ENCODE measurements around the gene RELA.
"Not testable (repeated sequence)": the region's sequence is repeated elsewhere in the genome, so short reads cannot be mapped to it uniquely, and the experiment has no call there.

The RELA gene

DNA sequence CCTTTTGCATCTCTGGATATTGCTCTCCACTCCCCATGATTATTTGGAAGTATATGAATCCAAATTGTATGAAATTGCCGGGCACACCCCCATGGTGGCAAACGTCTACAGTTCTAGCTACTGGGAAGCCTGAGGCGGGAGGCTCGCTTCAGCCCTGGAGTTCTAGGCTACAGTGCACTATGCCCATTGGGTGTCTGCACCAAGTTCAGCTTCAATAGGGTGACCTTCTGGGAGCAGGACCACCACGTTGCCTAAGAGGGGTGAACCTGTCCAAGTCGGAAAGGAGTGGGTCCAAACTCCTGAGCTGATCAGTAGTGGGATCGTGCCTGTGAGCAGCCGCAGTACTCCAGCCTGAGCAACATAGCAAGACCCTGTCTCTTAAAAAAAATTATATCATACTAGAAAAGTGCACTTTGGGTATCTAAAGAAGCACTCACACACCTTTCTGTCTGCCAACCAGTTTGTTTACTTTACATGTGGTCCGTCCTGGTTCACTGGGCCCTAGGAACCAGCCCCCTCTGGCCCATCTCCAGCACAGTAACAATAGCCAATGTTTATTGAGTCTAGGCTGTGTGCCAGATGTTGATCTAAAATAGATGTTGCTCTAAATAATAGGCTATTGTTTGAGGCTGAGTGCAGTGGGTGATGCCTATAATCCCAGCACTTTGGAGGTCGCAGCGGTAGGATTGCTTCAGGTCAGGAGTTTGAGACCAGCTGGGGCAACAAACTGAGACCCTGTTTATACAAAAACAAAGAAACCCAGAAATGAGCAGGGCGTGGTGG, 32.9 kb upstream of the RELA start:
- H3K4me3 ChIP-seq (replicated peaks; ENCODE audit: low read depth, low read length), result no peak overlapping the region
- TF ChIP-seq, protein P1, sequence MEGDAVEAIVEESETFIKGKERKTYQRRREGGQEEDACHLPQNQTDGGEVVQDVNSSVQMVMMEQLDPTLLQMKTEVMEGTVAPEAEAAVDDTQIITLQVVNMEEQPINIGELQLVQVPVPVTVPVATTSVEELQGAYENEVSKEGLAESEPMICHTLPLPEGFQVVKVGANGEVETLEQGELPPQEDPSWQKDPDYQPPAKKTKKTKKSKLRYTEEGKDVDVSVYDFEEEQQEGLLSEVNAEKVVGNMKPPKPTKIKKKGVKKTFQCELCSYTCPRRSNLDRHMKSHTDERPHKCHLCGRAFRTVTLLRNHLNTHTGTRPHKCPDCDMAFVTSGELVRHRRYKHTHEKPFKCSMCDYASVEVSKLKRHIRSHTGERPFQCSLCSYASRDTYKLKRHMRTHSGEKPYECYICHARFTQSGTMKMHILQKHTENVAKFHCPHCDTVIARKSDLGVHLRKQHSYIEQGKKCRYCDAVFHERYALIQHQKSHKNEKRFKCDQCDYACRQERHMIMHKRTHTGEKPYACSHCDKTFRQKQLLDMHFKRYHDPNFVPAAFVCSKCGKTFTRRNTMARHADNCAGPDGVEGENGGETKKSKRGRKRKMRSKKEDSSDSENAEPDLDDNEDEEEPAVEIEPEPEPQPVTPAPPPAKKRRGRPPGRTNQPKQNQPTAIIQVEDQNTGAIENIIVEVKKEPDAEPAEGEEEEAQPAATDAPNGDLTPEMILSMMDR (IDR thresholded peaks at IDR 0.05; ENCODE audit: low read length, missing control alignments), result no peak
- peak; percentile 80 for DNase-seq (ENCODE audit: low read depth)

DNA sequence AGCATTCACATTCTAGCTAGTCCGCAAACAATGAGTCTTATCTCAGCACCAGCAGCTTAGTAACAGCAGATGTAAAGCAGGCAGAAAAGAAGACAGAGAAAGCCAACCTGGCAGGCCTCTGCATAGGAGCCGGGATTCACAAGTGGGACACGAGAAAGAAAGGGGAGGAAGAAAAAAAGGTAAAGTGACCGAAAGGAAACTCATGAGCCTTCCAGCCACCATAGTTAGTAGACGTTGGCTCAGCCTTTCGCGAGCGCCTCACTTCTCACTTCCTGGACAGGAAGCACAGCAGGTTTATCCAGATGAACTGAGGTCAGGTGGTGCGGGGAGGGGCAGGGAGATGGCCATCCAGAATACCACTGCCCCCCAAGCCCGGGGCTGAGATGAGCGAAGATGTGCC, 29.7 kb upstream of the RELA start:
- TF ChIP-seq, protein P1 (IDR thresholded peaks at IDR 0.05; ENCODE audit: low read length, missing control alignments), result no peak
- DNase-seq (ENCODE audit: low read depth), result no peak
- no peak overlapping the region for H3K4me3 ChIP-seq (replicated peaks; ENCODE audit: low read depth, low read length)

DNA sequence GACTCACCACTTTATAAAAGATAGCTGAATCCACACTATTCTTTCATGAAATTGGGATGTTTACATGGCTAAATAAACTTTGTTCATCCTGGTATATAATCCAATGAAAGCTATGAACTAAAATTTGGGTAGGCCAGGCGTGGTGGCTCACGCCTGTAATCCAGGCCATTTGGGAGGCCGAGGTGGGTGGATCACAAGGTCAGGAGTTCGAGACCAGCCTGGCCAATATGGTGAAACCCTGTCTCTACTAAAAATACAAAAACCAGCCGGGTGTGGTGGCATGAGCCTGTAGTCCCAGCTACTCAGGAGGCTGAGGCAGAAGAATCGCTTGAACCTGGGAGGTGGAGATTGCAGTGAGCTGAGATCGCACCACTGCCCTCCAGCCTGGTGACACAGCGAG, 29.1 kb upstream of the RELA start:
- H3K4me3 ChIP-seq (replicated peaks; ENCODE audit: low read depth, low read length), result not testable (repeated sequence)

DNA sequence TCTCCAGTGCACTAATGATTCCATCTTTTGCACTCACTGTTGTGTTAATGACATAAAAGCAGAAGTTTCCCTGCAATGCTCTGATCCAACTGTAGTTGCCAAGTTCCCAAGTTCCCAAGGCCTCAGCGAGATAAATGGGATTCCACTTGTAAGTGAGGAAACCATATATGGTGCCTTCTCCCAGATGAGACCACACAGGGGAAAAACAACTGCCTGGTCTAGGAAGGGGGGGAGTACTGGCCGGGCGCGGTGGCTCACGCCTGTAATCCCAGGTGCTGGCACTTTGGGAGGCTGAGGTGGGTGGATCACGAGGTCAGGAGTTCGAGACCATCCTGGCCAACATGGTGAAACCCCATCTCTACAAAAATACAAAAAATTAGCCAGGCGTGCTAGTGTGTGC, 23.3 kb upstream of the RELA start:
- no peak for DNase-seq (ENCODE audit: low read depth)
- no peak overlapping the region for H3K4me3 ChIP-seq (replicated peaks; ENCODE audit: low read depth, low read length)
- TF ChIP-seq, protein P1 (IDR thresholded peaks at IDR 0.05; ENCODE audit: low read length, missing control alignments), result no peak

More for the DNA sequence above, 29.1 kb upstream of the RELA start:
- not testable (repeated sequence) for DNase-seq (ENCODE audit: low read depth)

DNA sequence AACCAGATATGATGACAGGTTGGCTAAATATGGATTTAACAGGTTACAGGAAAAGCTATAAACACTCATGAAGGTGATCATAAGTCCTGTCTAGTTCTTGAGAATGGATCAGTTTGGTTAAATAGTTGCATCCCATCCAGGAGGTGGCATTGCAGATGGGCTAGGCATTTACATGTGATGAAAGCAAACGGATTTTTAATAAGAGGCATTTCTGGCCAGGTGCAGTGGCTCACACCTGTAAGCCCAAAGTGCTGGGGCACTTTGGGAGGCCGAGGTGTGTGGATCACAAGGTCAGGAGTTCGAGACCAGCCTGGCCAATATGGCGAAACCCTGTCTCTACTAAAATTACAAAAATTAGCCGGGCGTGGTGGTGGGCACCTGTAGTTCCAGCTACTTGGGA, 20.8 kb upstream of the RELA start:
- DNase-seq (ENCODE audit: low read depth); H3K4me3 ChIP-seq (replicated peaks; ENCODE audit: low read depth, low read length): not testable (repeated sequence)

DNA sequence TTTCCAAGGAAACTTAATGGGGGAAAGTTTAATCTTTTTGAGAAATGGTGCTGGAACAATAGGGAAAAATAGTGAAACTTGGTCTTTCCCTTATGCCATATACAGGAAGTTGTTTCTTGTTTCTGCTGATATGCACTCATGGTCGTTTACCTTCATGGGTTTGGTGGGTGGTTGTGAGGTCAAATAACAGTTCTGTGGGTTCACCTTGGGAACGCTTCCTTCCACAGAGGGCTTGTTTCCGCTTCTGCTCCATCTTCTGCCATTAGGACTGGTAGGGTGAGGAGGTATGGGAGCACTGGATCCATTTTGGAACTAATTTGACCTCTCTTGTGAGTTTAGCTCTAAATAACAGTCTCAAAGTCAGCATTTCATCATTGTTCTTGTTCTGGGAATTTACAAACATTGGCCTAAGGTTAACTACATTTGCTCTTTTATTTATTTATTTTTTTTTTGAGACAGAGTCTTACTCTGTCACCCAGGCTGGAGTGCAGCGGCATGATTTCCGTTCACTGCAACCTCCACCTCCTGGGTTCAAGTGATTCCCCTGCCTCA, 17.6 kb upstream of the RELA start:
- TF ChIP-seq, protein P1 (IDR thresholded peaks at IDR 0.05; ENCODE audit: low read length, missing control alignments), result no peak
- DNase-seq (ENCODE audit: low read depth), result no peak
- no peak overlapping the region for H3K4me3 ChIP-seq (replicated peaks; ENCODE audit: low read depth, low read length)

- TF ChIP-seq, protein P1 (IDR thresholded peaks at IDR 0.05; ENCODE audit: low read length, missing control alignments), result no peak
- no peak overlapping the region for H3K4me3 ChIP-seq (replicated peaks; ENCODE audit: low read depth, low read length)
- DNase-seq (ENCODE audit: low read depth), result no peak
Measured at GRCh38 chr11:65672982-65673381, 10.3 kb upstream of the RELA start.

All from fibroblast of pulmonary artery (primary cell).